Fibroblast of pulmonary artery (primary cell): Measurements from ENCODE around the gene CCDC57.
A peak's percentile ranks its signal among the peaks of the same experiment; 100 is the strongest.

Experiments used
- DNase-seq: peaks from one replicate; pipeline ENCODE4 v3.0.0-alpha.2; 2010; ENCODE audit warnings: low read depth
- H3K4me3 ChIP-seq: replicated peaks from 2 replicates; pipeline ENCODE4 v1.5.1; 2011; ENCODE audit warnings: low read depth, mild to moderate bottlenecking, control low read depth, low read length, moderate library complexity
- CTCF ChIP-seq: IDR thresholded peaks from 2 replicates; pipeline ENCODE4 v1.5.1; 2011; ENCODE audit warnings: mild to moderate bottlenecking, control low read depth, low read length, inconsistent platforms; ENCODE audit errors: missing control alignments

Gene CCDC57

DNA sequence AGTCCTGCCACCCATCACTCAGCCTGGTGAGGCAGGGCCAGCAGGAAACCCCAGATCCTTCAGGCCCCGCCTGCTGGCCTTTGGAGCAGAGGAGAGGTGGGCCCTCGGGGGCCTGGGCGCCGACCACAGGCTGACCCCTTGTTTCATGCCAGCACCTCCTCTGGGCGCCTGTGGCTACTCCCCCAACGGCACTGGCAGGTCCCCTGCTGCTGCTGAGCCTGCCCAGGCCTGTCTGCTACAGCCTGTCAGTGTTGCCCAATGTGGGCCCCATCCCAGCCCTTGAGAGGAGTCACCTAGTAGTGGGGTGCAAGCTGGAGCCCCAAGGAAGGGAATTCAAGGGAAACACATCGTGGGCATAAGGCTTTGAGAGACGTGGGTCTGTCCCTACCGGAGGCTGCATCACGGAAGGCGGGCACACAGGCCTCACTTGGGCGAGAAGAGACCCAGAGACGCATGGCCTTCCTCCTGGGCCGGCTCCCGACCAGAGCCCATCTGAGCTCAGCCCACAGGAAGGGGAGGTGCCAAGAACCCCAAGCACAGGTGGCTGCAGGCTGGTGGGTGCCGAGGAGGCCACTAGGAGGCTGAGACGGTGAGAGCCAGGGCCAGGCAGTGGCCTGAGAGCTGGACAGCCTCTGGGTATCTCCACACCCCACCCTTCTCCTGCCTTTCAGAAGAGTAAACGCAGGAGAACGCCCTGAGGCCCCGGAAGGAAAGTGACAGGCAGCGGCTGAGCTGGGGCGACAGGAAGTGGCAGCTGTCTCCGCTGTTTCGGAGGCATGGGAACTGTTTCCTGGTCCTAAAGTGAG is 106.6 kb downstream of the CCDC57 start:
- no peak overlapping the region for H3K4me3 ChIP-seq
- DNase-seq = peak; percentile 54

GRCh38 chr17:82105417-82105881 is 107.2 kb downstream of the CCDC57 start:
- no peak for DNase-seq
- H3K4me3 ChIP-seq = no peak overlapping the region
- no peak for TF ChIP-seq CTCF

More for the DNA sequence above, 106.6 kb downstream of the CCDC57 start:
- TF ChIP-seq CTCF = peak; percentile 38

GRCh38 chr17:82104797-82105416 is 107.7 kb downstream of the CCDC57 start:
- H3K4me3 ChIP-seq = no peak overlapping the region
- DNase-seq = no peak
- no peak for TF ChIP-seq CTCF

- no peak overlapping the region for H3K4me3 ChIP-seq
- no peak for TF ChIP-seq CTCF
- DNase-seq = no peak
These were observed 108.8 kb downstream of the CCDC57 start for GRCh38 chr17:82103553-82104451.

GRCh38 chr17:82101767-82102679 is 110.6 kb downstream of the CCDC57 start:
- no peak for TF ChIP-seq CTCF
- DNase-seq = no peak
- H3K4me3 ChIP-seq = no peak overlapping the region

- DNase-seq = no peak
- TF ChIP-seq CTCF = no peak
- H3K4me3 ChIP-seq = no peak overlapping the region
These were observed 111.3 kb downstream of the CCDC57 start for GRCh38 chr17:82101301-82101715.
